HG02642 (cell line): ENCODE data around the gene CRACDL.

ENCODE experiments used
- ATAC-seq: cut with Tn5 transposase; IDR thresholded peaks from one replicate; pipeline ENCODE4 v1.9.1; 2021; ENCODE audit warnings: mild to moderate bottlenecking; ENCODE audit not compliant: unreplicated experiment, poor library complexity

Gene CRACDL

GRCh38 chr2:98926601-98927000 is 9.4 kb downstream of the CRACDL start:
- ATAC-seq, result no peak

GRCh38 chr2:98924910-98925309 is 11.1 kb downstream of the CRACDL start:
- ATAC-seq, result no peak

- no peak for ATAC-seq
Measured at GRCh38 chr2:98924038-98924830, 11.8 kb downstream of the CRACDL start.

- no peak for ATAC-seq
Measured at GRCh38 chr2:98923244-98923940, 12.6 kb downstream of the CRACDL start.

GRCh38 chr2:98921062-98921461 is 15.0 kb downstream of the CRACDL start:
- no peak for ATAC-seq

GRCh38 chr2:98917031-98917471 is 19.0 kb downstream of the CRACDL start:
- ATAC-seq, result no peak

GRCh38 chr2:98915751-98916358 is 20.2 kb downstream of the CRACDL start:
- no peak for ATAC-seq

GRCh38 chr2:98914713-98915580 is 21.1 kb downstream of the CRACDL start:
- no peak for ATAC-seq

- ATAC-seq, result no peak
Measured at GRCh38 chr2:98913916-98914712, 21.9 kb downstream of the CRACDL start.

GRCh38 chr2:98912957-98913915 is 22.8 kb downstream of the CRACDL start:
- ATAC-seq, result no peak

GRCh38 chr2:98912221-98912851 is 23.7 kb downstream of the CRACDL start:
- no peak for ATAC-seq

GRCh38 chr2:98911376-98912154 is 24.5 kb downstream of the CRACDL start:
- ATAC-seq, result no peak

GRCh38 chr2:98911126-98911375 is 25.0 kb downstream of the CRACDL start:
- no peak for ATAC-seq

GRCh38 chr2:98910349-98911125 is 25.5 kb downstream of the CRACDL start:
- no peak for ATAC-seq

GRCh38 chr2:98909317-98910211 is 26.5 kb downstream of the CRACDL start:
- no peak for ATAC-seq

GRCh38 chr2:98908931-98909316 is 27.1 kb downstream of the CRACDL start:
- no peak for ATAC-seq
